Smooth muscle cell (in vitro differentiated cells): ENCODE measurements around the gene PPA2. TPM values are rescaled to one million over a fixed set of nuclear protein-coding genes. Genes with fewer than 3 reads are reported as not detected.
A peak's percentile ranks its signal among the peaks of the same experiment; 100 is the strongest.

Experiments used
- DNase-seq: peaks from one replicate; lab custom pipeline; 2025; ENCODE audit not compliant: unreplicated experiment; lab: John Stamatoyannopoulos, UW
- H2AFZ ChIP-seq: fragments of 200-600 bp; sonication (generic); 2 replicates; pipeline ENCODE4 v1.6.0; 2016; ENCODE audit warnings: antibody characterized with exemption, low read depth, mild to moderate bottlenecking
- H3F3A ChIP-seq: fragments of 200-600 bp; sonication (generic); 2 replicates; pipeline ENCODE4 v1.6.0; 2017; ENCODE audit warnings: antibody characterized with exemption, low read depth
- H3K27ac ChIP-seq: fragments of 200-600 bp; sonication (generic); 2 replicates; pipeline ENCODE4 v1.5.1; 2016; ENCODE audit warnings: low read depth, mild to moderate bottlenecking
- H3K27me3 ChIP-seq: fragments of 200-600 bp; sonication (generic); 2 replicates; pipeline ENCODE4 v1.6.1; 2016; ENCODE audit warnings: low read depth, mild to moderate bottlenecking
- H3K36me3 ChIP-seq: fragments of 200-600 bp; sonication (generic); 2 replicates; pipeline ENCODE4 v1.5.1; 2016; ENCODE audit warnings: low read depth
- H3K4me1 ChIP-seq: fragments of 200-600 bp; sonication (generic); 2 replicates; pipeline ENCODE4 v1.5.1; 2016; ENCODE audit warnings: low read depth
- H3K4me2 ChIP-seq: fragments of 200-600 bp; sonication (generic); 2 replicates; pipeline ENCODE4 v1.6.0; 2016; ENCODE audit warnings: mild to moderate bottlenecking
- H3K4me3 ChIP-seq: fragments of 200-600 bp; sonication (generic); 2 replicates; pipeline ENCODE4 v1.5.1; 2016; ENCODE audit warnings: mild to moderate bottlenecking
- H3K79me2 ChIP-seq: fragments of 200-600 bp; sonication (generic); 2 replicates; pipeline ENCODE4 v1.6.0; 2016; ENCODE audit warnings: low read depth, mild to moderate bottlenecking
- H3K9ac ChIP-seq: fragments of 200-600 bp; sonication (generic); 2 replicates; pipeline ENCODE4 v1.6.0; 2016; ENCODE audit warnings: low read depth
- H3K9me3 ChIP-seq: fragments of 200-600 bp; sonication (generic); replicated peaks from 2 replicates; pipeline ENCODE4 v1.5.1; 2016; ENCODE audit warnings: low read depth
- H4K20me1 ChIP-seq: fragments of 200-600 bp; sonication (generic); 2 replicates; pipeline ENCODE4 v1.6.0; 2016; ENCODE audit warnings: low read depth
- whole genome bisulfite sequencing: methylation state at CpG from one replicate; pipeline ENCODE4 v1.1.7; 2016; ENCODE audit warnings: low lambda C conversion rate; 5-methylcytosine and 5-hydroxymethylcytosine counted together
- polyA plus RNA-seq: library from polyadenylated mRNA; unstranded; fragments of >200 nt; fragmentation: Nextera tagmentation; extraction: Ambion mirVana; gene quantifications from 2 replicates; pipeline ENCODE4 v1.2.1, GENCODE V29; 2016
- total RNA-seq: library from RNA; depleted of rRNA; stranded (reverse); fragments of >200 nt; gene quantifications from 2 replicates; pipeline ENCODE4 v1.2.3, GENCODE V29; 2014
- TF ChIP-seq, protein P1 (sequence below): fragments of 200-600 bp; sonication (generic); IDR thresholded peaks from 2 replicates; pipeline ENCODE4 v1.5.1; 2017; ENCODE audit warnings: borderline replicate concordance, mild to moderate bottlenecking, antibody characterized with exemption; ENCODE audit not compliant: insufficient read depth, poor library complexity, severe bottlenecking

PPA2 gene
- total and polyA plus RNA-seq, 2 experiments from 2014 or later, result 84.4 to 96.5 TPM

DNA sequence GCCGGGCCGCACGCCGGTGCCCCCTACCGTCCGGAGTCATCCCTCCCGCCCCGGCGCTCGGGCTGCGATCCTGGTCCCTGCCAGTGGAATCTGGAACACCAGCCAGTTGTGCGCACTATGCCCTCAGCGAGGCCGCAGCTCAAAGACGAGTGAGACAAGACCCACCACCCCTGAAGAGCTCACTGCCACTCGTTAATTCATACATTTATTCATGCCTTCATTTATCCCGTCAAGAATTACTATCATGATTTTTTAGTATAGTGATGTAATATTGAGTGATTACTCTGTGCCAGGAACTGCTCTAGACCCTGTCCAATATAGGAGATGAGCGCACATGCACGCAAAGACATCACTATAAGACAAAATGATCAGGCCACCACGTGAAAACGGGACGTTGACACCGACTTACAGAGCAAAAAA is 247 bp upstream of the PPA2 start:
- Histone ChIP-seq H3K9ac (peak overlapping the region; percentile 92), H3K27ac (peak overlapping the region; percentile 90)

DNA sequence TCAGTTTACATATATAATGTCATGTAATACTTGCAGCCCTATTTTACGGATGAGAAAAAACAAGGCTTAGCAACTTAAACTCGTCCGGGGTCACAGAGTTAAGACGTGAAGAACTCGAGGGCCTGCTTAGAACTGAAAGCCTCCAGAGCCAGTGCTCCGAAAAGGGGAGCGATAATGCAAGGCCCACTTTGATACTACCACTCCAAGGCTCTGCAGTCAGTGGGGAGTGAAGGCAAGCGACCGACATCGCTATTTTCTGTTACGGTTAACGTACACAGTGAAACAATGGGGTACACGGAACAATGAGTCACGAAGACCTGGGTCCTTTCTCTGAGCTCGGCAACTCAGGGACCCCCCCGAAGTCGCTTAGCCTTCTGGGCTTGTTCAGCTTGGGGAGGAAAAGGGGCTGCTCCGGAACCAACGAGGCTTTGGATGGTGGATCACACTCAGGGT is 965 bp downstream of the PPA2 start:
- peaks cover 47% of the 10 kb centered on the region for H3K79me2 ChIP-seq

More for the DNA sequence above, 247 bp upstream of the PPA2 start:
- Histone ChIP-seq H3K9me3 (no peaks in the 10 kb centered on the region), H3K27me3 (peaks cover 10% of the 10 kb centered on the region), H2AFZ (peak overlapping the region; percentile 99), H3K4me2 (peak overlapping the region; percentile 92), H3K79me2 (peaks cover 37% of the 10 kb centered on the region), H3K36me3 (no peaks in the 10 kb centered on the region), H3K4me1 (peaks cover 16% of the 10 kb centered on the region), H4K20me1 (peaks cover 24% of the 10 kb centered on the region), H3F3A (no peaks in the 10 kb centered on the region), H3K4me3 (peak overlapping the region; percentile 93)
- TF ChIP-seq, protein P1, sequence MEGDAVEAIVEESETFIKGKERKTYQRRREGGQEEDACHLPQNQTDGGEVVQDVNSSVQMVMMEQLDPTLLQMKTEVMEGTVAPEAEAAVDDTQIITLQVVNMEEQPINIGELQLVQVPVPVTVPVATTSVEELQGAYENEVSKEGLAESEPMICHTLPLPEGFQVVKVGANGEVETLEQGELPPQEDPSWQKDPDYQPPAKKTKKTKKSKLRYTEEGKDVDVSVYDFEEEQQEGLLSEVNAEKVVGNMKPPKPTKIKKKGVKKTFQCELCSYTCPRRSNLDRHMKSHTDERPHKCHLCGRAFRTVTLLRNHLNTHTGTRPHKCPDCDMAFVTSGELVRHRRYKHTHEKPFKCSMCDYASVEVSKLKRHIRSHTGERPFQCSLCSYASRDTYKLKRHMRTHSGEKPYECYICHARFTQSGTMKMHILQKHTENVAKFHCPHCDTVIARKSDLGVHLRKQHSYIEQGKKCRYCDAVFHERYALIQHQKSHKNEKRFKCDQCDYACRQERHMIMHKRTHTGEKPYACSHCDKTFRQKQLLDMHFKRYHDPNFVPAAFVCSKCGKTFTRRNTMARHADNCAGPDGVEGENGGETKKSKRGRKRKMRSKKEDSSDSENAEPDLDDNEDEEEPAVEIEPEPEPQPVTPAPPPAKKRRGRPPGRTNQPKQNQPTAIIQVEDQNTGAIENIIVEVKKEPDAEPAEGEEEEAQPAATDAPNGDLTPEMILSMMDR, result peak; percentile 86
- DNase-seq, result no peak
- 15% methylated on average over 23 of the region's 23 CpGs for WGBS

DNA sequence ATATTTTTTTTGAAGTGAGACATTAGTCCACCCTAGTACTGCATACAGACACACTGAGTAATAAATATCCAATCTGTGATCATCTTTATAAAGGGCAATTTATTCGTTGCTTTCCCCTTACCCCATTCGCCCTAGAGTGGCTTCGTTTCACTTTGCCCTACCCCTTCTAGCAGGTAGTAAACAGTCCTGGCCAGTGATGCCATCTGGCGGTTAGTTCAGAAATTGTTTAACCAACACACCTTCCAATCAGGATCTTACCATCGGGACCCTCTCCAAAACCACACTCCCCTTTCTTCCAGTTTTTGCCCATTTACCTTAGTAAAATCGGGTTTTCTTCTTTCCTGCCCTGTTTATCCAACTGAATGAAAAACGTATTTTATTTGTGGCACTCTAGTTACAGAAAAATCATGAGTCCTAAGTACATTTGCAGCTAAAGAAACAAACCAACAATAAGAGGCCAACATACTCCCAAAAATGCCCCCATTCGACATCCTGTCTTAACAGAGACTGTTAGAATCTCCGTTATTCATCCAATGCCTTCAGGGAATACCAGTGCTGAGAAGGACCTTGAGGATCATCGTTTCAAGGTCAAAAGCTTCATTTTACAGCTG is 2.2 kb downstream of the PPA2 start:
- H3K79me2 ChIP-seq, result peaks cover 51% of the 10 kb centered on the region
- no peak for DNase-seq
- WGBS, result 28% methylated on average over 10 of the region's 10 CpGs
- H3K36me3 ChIP-seq, result no peaks in the 10 kb centered on the region
- no peak overlapping the region for H2AFZ ChIP-seq
- H3K27me3 ChIP-seq, result peaks cover 3% of the 10 kb centered on the region
- peaks cover 16% of the 10 kb centered on the region for H3K4me1 ChIP-seq
- no peak overlapping the region for H3K27ac ChIP-seq
- H3F3A ChIP-seq, result no peaks in the 10 kb centered on the region
- H4K20me1 ChIP-seq, result peaks cover 45% of the 10 kb centered on the region
- no peaks in the 10 kb centered on the region for H3K9me3 ChIP-seq
- peak overlapping the region; percentile 92 for H3K4me2 ChIP-seq
- peak overlapping the region; percentile 93 for H3K4me3 ChIP-seq
- H3K9ac ChIP-seq, result no peak overlapping the region
- TF ChIP-seq, protein P1, result peak; percentile 61

More for the DNA sequence above, 965 bp downstream of the PPA2 start:
- Histone ChIP-seq H3K27me3 (peaks cover 3% of the 10 kb centered on the region), H3K4me1 (peaks cover 16% of the 10 kb centered on the region), H3K27ac (peak overlapping the region; percentile 90), H3K9me3 (no peaks in the 10 kb centered on the region), H3K9ac (peak overlapping the region; percentile 92), H3F3A (no peaks in the 10 kb centered on the region), H3K4me2 (peak overlapping the region; percentile 92), H4K20me1 (peaks cover 36% of the 10 kb centered on the region), H2AFZ (peak overlapping the region; percentile 99), H3K4me3 (peak overlapping the region; percentile 93), H3K36me3 (no peaks in the 10 kb centered on the region)
- DNase-seq, result no peak
- 9% methylated on average over 19 of the region's 19 CpGs for WGBS
- TF ChIP-seq, protein P1, result peak; percentile 0

DNA sequence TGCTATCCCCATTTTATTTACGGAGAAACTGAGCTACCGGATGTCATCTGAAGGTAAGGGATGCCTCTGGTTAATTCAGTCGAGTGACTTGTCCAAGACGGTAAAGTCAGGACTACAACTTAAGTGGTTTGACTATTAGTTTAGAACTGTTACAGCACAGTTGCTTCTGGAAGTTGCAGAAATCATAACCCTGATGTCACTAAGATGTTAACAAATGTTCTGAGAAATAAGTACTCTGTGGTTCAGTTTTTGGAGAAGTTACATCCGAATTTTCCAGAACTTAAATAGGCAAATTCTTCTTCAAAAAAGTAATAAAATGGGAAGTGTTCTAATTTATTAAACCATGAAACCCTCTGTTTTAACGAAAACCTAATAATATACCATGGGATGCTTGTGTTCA is 3.1 kb downstream of the PPA2 start:
- DNase-seq, result no peak
- H3K4me2 ChIP-seq, result no peak overlapping the region
- H3K36me3 ChIP-seq, result no peaks in the 10 kb centered on the region
- TF ChIP-seq, protein P1, result no peak
- WGBS, result 98% methylated on average over 6 of the region's 6 CpGs
- H3K27ac ChIP-seq, result no peak overlapping the region
- H2AFZ ChIP-seq, result no peak overlapping the region
- H3K79me2 ChIP-seq, result peaks cover 51% of the 10 kb centered on the region
- peaks cover 45% of the 10 kb centered on the region for H4K20me1 ChIP-seq
- H3K4me1 ChIP-seq, result peaks cover 16% of the 10 kb centered on the region
- no peaks in the 10 kb centered on the region for H3F3A ChIP-seq
- H3K9me3 ChIP-seq, result no peaks in the 10 kb centered on the region
- no peak overlapping the region for H3K9ac ChIP-seq
- no peak overlapping the region for H3K4me3 ChIP-seq
- H3K27me3 ChIP-seq, result peaks cover 1% of the 10 kb centered on the region
